Stimulated activated CD8-positive, alpha-beta memory T cell treated with anti-CD3 and anti-CD28 coated beads, Interleukin-15, amount 100 ng/mL, for 48 hours (primary cell): ENCODE results near the gene PRDM12.
A peak's percentile ranks its signal among the peaks of the same experiment; 100 is the strongest.

Experiments used
- DNase-seq, 2 donors: peaks; one replicate each; pipeline ENCODE4 v3.0.0-alpha.2; 2020; ENCODE audit warnings: low read depth in 2 of 2

The PRDM12 gene

GRCh38 chr9:130689937-130690700 lies 25.7 kb downstream of the PRDM12 start:
- DNase-seq, result no peak

GRCh38 chr9:130692321-130692720 lies 27.9 kb downstream of the PRDM12 start:
- no peak for DNase-seq

GRCh38 chr9:130693101-130693425 lies 28.7 kb downstream of the PRDM12 start:
- no peak for DNase-seq

- DNase-seq, result peak; percentile 97 to 98
Measured at GRCh38 chr9:130693426-130694191, 29.2 kb downstream of the PRDM12 start, which contains the start of gene EXOSC2. EXOSC2 (plus strand) TSS chr9:130693780; CDS start chr9:130693792, 12 bp downstream.

- no peak for DNase-seq
Measured at GRCh38 chr9:130694205-130694604, 29.8 kb downstream of the PRDM12 start.

GRCh38 chr9:130696139-130696650 lies 31.8 kb downstream of the PRDM12 start:
- DNase-seq, result no peak

GRCh38 chr9:130696996-130697395 lies 32.6 kb downstream of the PRDM12 start:
- no peak for DNase-seq

GRCh38 chr9:130698514-130698913 lies 34.1 kb downstream of the PRDM12 start:
- DNase-seq, result no peak

- no peak for DNase-seq
Measured at GRCh38 chr9:130699047-130699446, 34.7 kb downstream of the PRDM12 start.

- DNase-seq, result peak; percentile 50 to 51
Measured at GRCh38 chr9:130701059-130702022, 36.9 kb downstream of the PRDM12 start.

GRCh38 chr9:130703501-130703900 lies 39.1 kb downstream of the PRDM12 start:
- DNase-seq, result no peak

GRCh38 chr9:130707225-130707976 lies 43.0 kb downstream of the PRDM12 start:
- DNase-seq, result peak in 1 of 2 donors; percentile 22

GRCh38 chr9:130710822-130711352 lies 46.5 kb downstream of the PRDM12 start:
- no peak for DNase-seq

- no peak for DNase-seq
Measured at GRCh38 chr9:130711469-130711868, 47.1 kb downstream of the PRDM12 start.

- DNase-seq, result peak; percentile 95 to 96
Measured at GRCh38 chr9:130712564-130713285, 48.3 kb downstream of the PRDM12 start.

GRCh38 chr9:130713286-130713960 lies 49.0 kb downstream of the PRDM12 start:
- DNase-seq, result no peak

GRCh38 chr9:130714586-130715110 lies 50.3 kb downstream of the PRDM12 start:
- DNase-seq, result no peak

GRCh38 chr9:130715270-130715669 lies 50.9 kb downstream of the PRDM12 start:
- DNase-seq, result no peak

- no peak for DNase-seq
Measured at GRCh38 chr9:130718562-130718961, 54.2 kb downstream of the PRDM12 start.
